Measurements from ENCODE around the gene HOXB4.

The HOXB4 gene

GRCh38 chr17:48589831-48590606 is 11.9 kb upstream of the HOXB4 start, which contains the start of gene HOXB3:
HOXB3 (minus strand) TSS chr17:48590241; CDS start chr17:48552474, 37,767 bp downstream.
- DNase-seq (ENCODE audit: low spot score), result no peak

GRCh38 chr17:48589060-48589830 is 11.1 kb upstream of the HOXB4 start:
- no peak for DNase-seq (ENCODE audit: low spot score)

- no peak for DNase-seq (ENCODE audit: low spot score)
Measured at GRCh38 chr17:48588528-48588927, 10.4 kb upstream of the HOXB4 start.

- no peak for DNase-seq (ENCODE audit: low spot score)
Measured at GRCh38 chr17:48588074-48588415, 9.9 kb upstream of the HOXB4 start.

- DNase-seq (ENCODE audit: low spot score), result no peak
Measured at GRCh38 chr17:48587276-48588073, 9.3 kb upstream of the HOXB4 start.

GRCh38 chr17:48586355-48587258 is 8.5 kb upstream of the HOXB4 start:
- DNase-seq (ENCODE audit: low spot score), result no peak

GRCh38 chr17:48584223-48584741 is 6.1 kb upstream of the HOXB4 start:
- DNase-seq (ENCODE audit: low spot score), result no peak

- DNase-seq (ENCODE audit: low spot score), result no peak
Measured at GRCh38 chr17:48583708-48584222, 5.6 kb upstream of the HOXB4 start.

- no peak for DNase-seq (ENCODE audit: low spot score)
Measured at GRCh38 chr17:48582750-48583069, 4.6 kb upstream of the HOXB4 start.

GRCh38 chr17:48579760-48580554 is 1.8 kb upstream of the HOXB4 start:
- no peak for DNase-seq (ENCODE audit: low spot score)

GRCh38 chr17:48579471-48579759 is 1.3 kb upstream of the HOXB4 start:
- DNase-seq (ENCODE audit: low spot score), result no peak

- no peak for DNase-seq (ENCODE audit: low spot score)
Measured at GRCh38 chr17:48578616-48579470, 693 bp upstream of the HOXB4 start.

- no peak for DNase-seq (ENCODE audit: low spot score)
Measured at GRCh38 chr17:48577330-48577945, 712 bp downstream of the HOXB4 start.

GRCh38 chr17:48576479-48577309 is 1.5 kb downstream of the HOXB4 start:
- no peak for DNase-seq (ENCODE audit: low spot score)

- DNase-seq (ENCODE audit: low spot score), result no peak
Measured at GRCh38 chr17:48575673-48576478, 2.3 kb downstream of the HOXB4 start.

- DNase-seq (ENCODE audit: low spot score), result no peak
Measured at GRCh38 chr17:48575066-48575582, 3.0 kb downstream of the HOXB4 start.

GRCh38 chr17:48574505-48575065 is 3.6 kb downstream of the HOXB4 start:
- DNase-seq (ENCODE audit: low spot score), result no peak
